ENCODE data around the gene HOXA10.

- TF ChIP-seq CTCF (IDR thresholded peaks at IDR 0.05 in 4 of 5, conservative IDR thresholded peaks at IDR 0.05 in 1 of 5): no peak
- TF ChIP-seq POLR2A (IDR thresholded peaks at IDR 0.05): no peak
These were observed 19.3 kb upstream of the HOXA10 start for GRCh38 chr7:27193335-27194001.
